Measurements from ENCODE around the gene HAGH.
"Not testable (repeated sequence)": the region's sequence is repeated elsewhere in the genome, so short reads cannot be mapped to it uniquely, and the experiment has no call there.

Gene HAGH

DNA sequence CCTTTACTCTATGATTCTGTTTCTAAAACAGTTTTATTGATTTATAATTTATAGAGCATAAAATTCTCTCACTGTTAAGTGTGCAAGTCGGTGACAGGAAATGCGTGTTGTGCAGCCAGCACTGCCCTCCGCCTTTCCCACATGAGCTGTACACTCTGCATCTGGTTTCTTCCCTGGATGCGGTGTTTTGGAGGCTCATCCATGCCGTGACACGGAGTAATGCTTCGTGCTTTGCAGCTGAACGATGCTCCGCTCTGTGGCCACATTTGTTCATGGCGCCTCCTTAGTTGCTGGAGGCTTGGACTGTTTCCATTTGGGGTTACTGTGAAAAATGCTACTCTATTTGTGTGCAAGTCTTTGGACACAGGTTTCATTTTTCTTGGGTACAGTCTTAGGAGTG is 25.9 kb downstream of the HAGH start:
- DNase-seq (ENCODE audit: low read depth in 1 of 2, low spot score in 1 of 2), result no peak
- Histone ChIP-seq H3K27me3 (ENCODE audit: insufficient read depth, poor library complexity, severe bottlenecking) (no peaks in the 10 kb centered on the region), H3K27ac (replicated peaks) (no peak overlapping the region), H3K4me3 (replicated peaks; ENCODE audit: insufficient read depth, low read length) (no peak overlapping the region)
- TF ChIP-seq POLR2AphosphoS5 (IDR thresholded peaks at IDR 0.05; ENCODE audit: low read depth), result no peak
- no peak for TF ChIP-seq GABPA (IDR thresholded peaks at IDR 0.05; ENCODE audit: low read depth)
- no peak for TF ChIP-seq CTCF (IDR thresholded peaks at IDR 0.05; ENCODE audit: insufficient read depth, low read length)

GRCh38 chr16:1799263-1799662 is 27.4 kb downstream of the HAGH start:
- not testable (repeated sequence) for DNase-seq (ENCODE audit: low read depth in 1 of 2, low spot score in 1 of 2); H3K27ac ChIP-seq (replicated peaks); H3K27me3 ChIP-seq (ENCODE audit: insufficient read depth, poor library complexity, severe bottlenecking); H3K4me3 ChIP-seq (replicated peaks; ENCODE audit: insufficient read depth, low read length)

- no peak for TF ChIP-seq SPI1 (IDR thresholded peaks at IDR 0.05; ENCODE audit: borderline replicate concordance, low read depth)
- TF ChIP-seq CTCF (IDR thresholded peaks at IDR 0.05; ENCODE audit: insufficient read depth, low read length), result no peak
- TF ChIP-seq, protein P1, sequence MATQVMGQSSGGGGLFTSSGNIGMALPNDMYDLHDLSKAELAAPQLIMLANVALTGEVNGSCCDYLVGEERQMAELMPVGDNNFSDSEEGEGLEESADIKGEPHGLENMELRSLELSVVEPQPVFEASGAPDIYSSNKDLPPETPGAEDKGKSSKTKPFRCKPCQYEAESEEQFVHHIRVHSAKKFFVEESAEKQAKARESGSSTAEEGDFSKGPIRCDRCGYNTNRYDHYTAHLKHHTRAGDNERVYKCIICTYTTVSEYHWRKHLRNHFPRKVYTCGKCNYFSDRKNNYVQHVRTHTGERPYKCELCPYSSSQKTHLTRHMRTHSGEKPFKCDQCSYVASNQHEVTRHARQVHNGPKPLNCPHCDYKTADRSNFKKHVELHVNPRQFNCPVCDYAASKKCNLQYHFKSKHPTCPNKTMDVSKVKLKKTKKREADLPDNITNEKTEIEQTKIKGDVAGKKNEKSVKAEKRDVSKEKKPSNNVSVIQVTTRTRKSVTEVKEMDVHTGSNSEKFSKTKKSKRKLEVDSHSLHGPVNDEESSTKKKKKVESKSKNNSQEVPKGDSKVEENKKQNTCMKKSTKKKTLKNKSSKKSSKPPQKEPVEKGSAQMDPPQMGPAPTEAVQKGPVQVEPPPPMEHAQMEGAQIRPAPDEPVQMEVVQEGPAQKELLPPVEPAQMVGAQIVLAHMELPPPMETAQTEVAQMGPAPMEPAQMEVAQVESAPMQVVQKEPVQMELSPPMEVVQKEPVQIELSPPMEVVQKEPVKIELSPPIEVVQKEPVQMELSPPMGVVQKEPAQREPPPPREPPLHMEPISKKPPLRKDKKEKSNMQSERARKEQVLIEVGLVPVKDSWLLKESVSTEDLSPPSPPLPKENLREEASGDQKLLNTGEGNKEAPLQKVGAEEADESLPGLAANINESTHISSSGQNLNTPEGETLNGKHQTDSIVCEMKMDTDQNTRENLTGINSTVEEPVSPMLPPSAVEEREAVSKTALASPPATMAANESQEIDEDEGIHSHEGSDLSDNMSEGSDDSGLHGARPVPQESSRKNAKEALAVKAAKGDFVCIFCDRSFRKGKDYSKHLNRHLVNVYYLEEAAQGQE (IDR thresholded peaks at IDR 0.05; ENCODE audit: insufficient replicate concordance, low read depth), result no peak
- TF ChIP-seq POLR2AphosphoS5 (IDR thresholded peaks at IDR 0.05; ENCODE audit: low read depth), result no peak
- no peak for TF ChIP-seq GABPA (IDR thresholded peaks at IDR 0.05; ENCODE audit: low read depth)
Measured at GRCh38 chr16:1794908-1795666, 31.5 kb downstream of the HAGH start.

GRCh38 chr16:1794221-1794871 is 32.3 kb downstream of the HAGH start:
- TF ChIP-seq CTCF (IDR thresholded peaks at IDR 0.05; ENCODE audit: insufficient read depth, low read length) (no peak), GABPA (IDR thresholded peaks at IDR 0.05; ENCODE audit: low read depth) (no peak), POLR2AphosphoS5 (IDR thresholded peaks at IDR 0.05; ENCODE audit: low read depth) (no peak), SPI1 (IDR thresholded peaks at IDR 0.05; ENCODE audit: borderline replicate concordance, low read depth) (no peak)
- TF ChIP-seq, protein P1 (IDR thresholded peaks at IDR 0.05; ENCODE audit: insufficient replicate concordance, low read depth), result no peak
- H3K27me3 ChIP-seq (ENCODE audit: insufficient read depth, poor library complexity, severe bottlenecking), result no peaks in the 10 kb centered on the region
- no peak overlapping the region for H3K4me3 ChIP-seq (replicated peaks; ENCODE audit: insufficient read depth, low read length)
- H3K27ac ChIP-seq (replicated peaks), result no peak overlapping the region
- DNase-seq (ENCODE audit: low read depth in 1 of 2, low spot score in 1 of 2), result no peak

More at GRCh38 chr16:1794908-1795666, 31.5 kb downstream of the HAGH start:
- Histone ChIP-seq H3K27ac (replicated peaks) (no peak overlapping the region), H3K27me3 (ENCODE audit: insufficient read depth, poor library complexity, severe bottlenecking) (no peaks in the 10 kb centered on the region), H3K4me3 (replicated peaks; ENCODE audit: insufficient read depth, low read length) (no peak overlapping the region)
- DNase-seq (ENCODE audit: low read depth in 1 of 2, low spot score in 1 of 2), result no peak

Data from HL-60 (cell line).